Left lung (tissue), 10 donors: ENCODE data around the gene FHAD1. TPM values are rescaled to one million over a fixed set of nuclear protein-coding genes. Genes with fewer than 3 reads are reported as not detected.

Source experiments
- ATAC-seq: fragments of 200-7000 bp; cut with Tn5 transposase; one replicate; pipeline ENCODE4 v1.9.1; 2020; ENCODE audit warnings: moderate library complexity
- DNase-seq, 4 donors: peaks; one replicate each; pipeline ENCODE4 v3.0.0-alpha.2; 2013 to 2020
- H3K27ac ChIP-seq, 2 donors: fragments of 200-600 bp; sonication (generic) in 1 of 2; one replicate each; pipeline versions ENCODE4 v1.5.0 to v1.8.0; 2020 to 2021
- H3K27me3 ChIP-seq, 2 donors: fragments of 200-600 bp; sonication (generic) in 1 of 2; one replicate each; pipeline versions ENCODE4 v1.5.0 to v1.8.0; 2020 to 2021
- H3K36me3 ChIP-seq, 2 donors: fragments of 200-600 bp; sonication (generic) in 1 of 2; one replicate each; pipeline versions ENCODE4 v1.5.0 to v1.8.0; 2020 to 2021
- H3K4me1 ChIP-seq, 2 donors: fragments of 200-600 bp; one replicate each; pipeline ENCODE4 v1.8.0; 2021
- H3K4me3 ChIP-seq, 2 donors: fragments of 200-600 bp; sonication (generic) in 1 of 2; one replicate each; pipeline versions ENCODE4 v1.5.0 to v1.8.0; 2020 to 2021; ENCODE audit warnings: mild to moderate bottlenecking in 1 of 2
- H3K9me3 ChIP-seq, 2 donors: fragments of 200-600 bp; sonication (generic) in 1 of 2; one replicate each; pipeline versions ENCODE4 v1.5.0 to v1.8.0; 2020 to 2021
- intact Hi-C, 2 donors: fragments of 100-400 bp; cut with DNase I; formaldehyde crosslinking; loops; one replicate each; pipeline versions ENCODE4 v1.11.2 to v1.14.2; 2022
- polyA plus RNA-seq, 6 donors: library from polyadenylated mRNA; unstranded; fragments of 120-200 nt; gene quantifications; one replicate each; pipeline ENCODE4 v1.2.1, GENCODE V29; 2013; ENCODE audit not compliant: insufficient read length in 6 of 6
- total RNA-seq, 2 donors: library from RNA; stranded (reverse); fragmentation: NEBNext Ultra II Directional; extraction: Animal tissue kit (Norgen Biotek cat#: 25700); gene quantifications; one replicate each; pipeline ENCODE4 v1.2.1, GENCODE V29; 2021
- TF ChIP-seq, protein P1 (sequence below), 2 donors: fragments of 200-600 bp; sonication (generic) in 1 of 2; IDR thresholded peaks; one replicate each; pipeline versions ENCODE4 v1.5.0 to v1.8.0; 2021; ENCODE audit warnings: antibody characterized with exemption in 2 of 2
- donor health status: DM: no; HTN: yes; CAD: no.
- donor health status: DM: no; HTN: no; CAD: no.

Gene FHAD1
- total and polyA plus RNA-seq, 8 donors: 1.1 to 8.5 (median 3.9) TPM

DNA sequence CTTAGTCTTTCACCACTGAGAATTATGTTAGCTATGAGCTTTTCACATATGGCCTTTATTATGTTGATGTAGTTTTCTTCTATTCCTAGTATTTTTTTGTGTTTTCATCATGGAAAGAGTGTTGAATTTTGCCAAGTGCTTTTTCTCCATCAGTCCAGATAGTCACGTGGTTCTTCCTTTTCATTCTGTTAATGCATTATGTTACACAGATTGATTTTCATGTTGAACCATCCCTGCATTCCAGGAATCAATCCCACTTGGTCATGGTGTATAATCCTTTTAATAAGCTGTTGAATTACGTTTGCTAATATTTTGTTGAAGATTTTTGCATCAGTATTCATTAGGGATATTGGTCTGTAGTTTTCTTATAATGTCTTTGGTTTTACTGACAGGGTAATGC lies 17.7 kb downstream of the FHAD1 start:
- ATAC-seq: no peak
- intact Hi-C loops: loop anchor here in 1 of 2 donors (10.0 kb wide), 1 partner anchor 110 kb away; the partner anchor contains the start of gene TMEM51

DNA sequence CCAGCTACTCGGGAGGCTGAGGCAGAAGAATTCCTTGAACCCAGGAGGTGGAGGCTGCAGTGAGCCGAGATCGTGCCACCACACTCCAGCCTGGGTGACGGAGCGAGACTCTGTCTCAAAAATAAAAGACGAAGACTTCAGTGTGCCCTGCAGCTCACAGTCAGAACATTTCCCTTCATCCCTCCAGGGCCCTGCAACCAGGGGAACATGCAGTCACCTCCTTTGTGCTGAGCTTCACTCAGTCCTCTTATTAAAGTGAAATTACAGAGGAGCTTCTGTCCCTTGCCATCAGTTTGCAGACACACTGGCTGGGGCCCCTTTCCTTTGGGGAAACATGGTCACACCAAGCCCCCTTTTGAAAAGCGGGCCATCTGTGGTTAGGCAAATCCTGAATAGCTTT lies 24.2 kb downstream of the FHAD1 start:
- H3K9me3 ChIP-seq: no peaks in the 10 kb centered on the region
- H3K36me3 ChIP-seq: no peaks in the 10 kb centered on the region
- ATAC-seq: no peak
- TF ChIP-seq, protein P1, sequence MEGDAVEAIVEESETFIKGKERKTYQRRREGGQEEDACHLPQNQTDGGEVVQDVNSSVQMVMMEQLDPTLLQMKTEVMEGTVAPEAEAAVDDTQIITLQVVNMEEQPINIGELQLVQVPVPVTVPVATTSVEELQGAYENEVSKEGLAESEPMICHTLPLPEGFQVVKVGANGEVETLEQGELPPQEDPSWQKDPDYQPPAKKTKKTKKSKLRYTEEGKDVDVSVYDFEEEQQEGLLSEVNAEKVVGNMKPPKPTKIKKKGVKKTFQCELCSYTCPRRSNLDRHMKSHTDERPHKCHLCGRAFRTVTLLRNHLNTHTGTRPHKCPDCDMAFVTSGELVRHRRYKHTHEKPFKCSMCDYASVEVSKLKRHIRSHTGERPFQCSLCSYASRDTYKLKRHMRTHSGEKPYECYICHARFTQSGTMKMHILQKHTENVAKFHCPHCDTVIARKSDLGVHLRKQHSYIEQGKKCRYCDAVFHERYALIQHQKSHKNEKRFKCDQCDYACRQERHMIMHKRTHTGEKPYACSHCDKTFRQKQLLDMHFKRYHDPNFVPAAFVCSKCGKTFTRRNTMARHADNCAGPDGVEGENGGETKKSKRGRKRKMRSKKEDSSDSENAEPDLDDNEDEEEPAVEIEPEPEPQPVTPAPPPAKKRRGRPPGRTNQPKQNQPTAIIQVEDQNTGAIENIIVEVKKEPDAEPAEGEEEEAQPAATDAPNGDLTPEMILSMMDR (IDR thresholded peaks at IDR 0.05): no peak
- peaks cover 0 to 7% of the 10 kb centered on the region in 2 donors for H3K4me1 ChIP-seq
- H3K27me3 ChIP-seq: no peaks in the 10 kb centered on the region
- intact Hi-C loops: loop anchor here in 1 of 2 donors (5.0 kb wide), 2 partner anchors 119 to 144 kb away; partner anchors contain the start of gene TMEM51
- no peak for DNase-seq
- H3K4me3 ChIP-seq: no peak overlapping the region
- H3K27ac ChIP-seq: no peak overlapping the region

More for the DNA sequence above, 17.7 kb downstream of the FHAD1 start:
- no peak for DNase-seq
- H3K27me3 ChIP-seq: no peaks in the 10 kb centered on the region
- no peak overlapping the region for H3K27ac ChIP-seq
- no peak overlapping the region for H3K4me3 ChIP-seq
- peaks cover 11 to 34% of the 10 kb centered on the region in 2 donors for H3K4me1 ChIP-seq
- no peaks in the 10 kb centered on the region for H3K36me3 ChIP-seq
- TF ChIP-seq, protein P1 (IDR thresholded peaks at IDR 0.05): no peak
- H3K9me3 ChIP-seq: peaks cover 0 to 6% of the 10 kb centered on the region in 2 donors

DNA sequence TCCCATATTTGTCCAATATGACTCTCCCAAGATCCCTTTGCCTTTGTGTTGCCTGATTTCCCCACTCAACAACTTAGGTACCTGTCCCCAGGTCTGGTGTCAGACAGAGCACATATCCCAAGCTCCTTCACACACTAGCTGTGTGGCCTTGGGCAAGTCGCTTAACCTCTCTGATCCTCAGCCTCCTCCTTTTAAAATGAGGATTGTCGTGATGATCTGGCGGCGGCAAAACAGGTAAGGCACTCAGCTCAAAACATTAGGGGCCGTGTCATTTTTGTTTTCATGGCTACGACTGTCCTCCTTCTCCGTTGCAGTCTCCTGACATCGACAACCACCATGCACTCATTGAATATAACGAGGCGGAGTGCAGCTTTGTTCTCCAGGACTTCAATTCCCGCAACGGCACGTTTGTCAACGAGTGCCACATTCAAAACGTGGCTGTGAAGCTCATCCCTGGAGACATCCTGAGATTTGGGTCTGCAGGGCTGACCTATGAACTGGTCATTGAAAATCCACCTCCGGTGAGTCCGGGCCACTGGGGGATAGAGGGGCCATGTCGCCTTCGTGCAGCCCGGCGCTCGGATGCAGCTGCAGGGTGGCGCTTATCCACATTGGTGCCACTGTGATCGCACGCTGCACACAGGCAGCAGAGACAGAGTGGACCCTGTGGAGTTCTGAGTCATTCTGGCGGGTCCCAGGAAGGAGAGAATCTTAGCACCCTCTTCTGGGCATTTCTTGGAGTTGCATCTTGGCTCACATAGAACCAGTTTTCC lies 25.2 kb downstream of the FHAD1 start:
- no peaks in the 10 kb centered on the region for H3K9me3 ChIP-seq
- H3K27ac ChIP-seq: no peak overlapping the region
- DNase-seq: peak in 3 of 4 donors; percentile 66 to 80 (median 69)
- intact Hi-C loops: loop anchor here in 1 of 2 donors (5.0 kb wide), 2 partner anchors 120 to 145 kb away; partner anchors contain the start of gene TMEM51
- H3K4me3 ChIP-seq: no peak overlapping the region
- TF ChIP-seq, protein P1 (IDR thresholded peaks at IDR 0.05): peak; percentile 80 to 82
- peak; percentile 99 for ATAC-seq
- H3K27me3 ChIP-seq: no peaks in the 10 kb centered on the region
- peaks cover 0 to 7% of the 10 kb centered on the region in 2 donors for H3K4me1 ChIP-seq
- H3K36me3 ChIP-seq: no peaks in the 10 kb centered on the region

DNA sequence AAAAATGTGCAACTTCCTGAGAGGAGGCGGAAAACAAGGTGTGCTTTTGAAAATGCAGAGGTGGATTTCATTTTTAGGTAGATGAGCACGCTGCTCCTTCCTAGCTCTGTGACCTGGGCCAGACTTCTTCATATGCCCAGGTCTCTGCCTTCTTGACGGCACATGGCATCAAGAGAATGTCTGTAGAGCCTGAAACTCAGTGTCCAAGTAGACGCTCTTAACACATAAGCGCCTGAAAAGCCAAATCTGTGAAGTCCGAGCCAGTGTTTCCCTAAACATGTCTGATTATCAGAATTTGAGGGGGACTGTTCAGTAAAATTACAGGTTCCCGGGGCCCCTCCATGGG lies 25.7 kb downstream of the FHAD1 start:
- H3K27me3 ChIP-seq: no peaks in the 10 kb centered on the region
- peaks cover 0 to 7% of the 10 kb centered on the region in 2 donors for H3K4me1 ChIP-seq
- ATAC-seq: no peak
- H3K36me3 ChIP-seq: no peaks in the 10 kb centered on the region
- H3K4me3 ChIP-seq: no peak overlapping the region
- no peak overlapping the region for H3K27ac ChIP-seq
- no peak for DNase-seq
- intact Hi-C loops: loop anchor here in 1 of 2 donors (5.0 kb wide), 2 partner anchors 120 to 145 kb away; partner anchors contain the start of gene TMEM51
- TF ChIP-seq, protein P1 (IDR thresholded peaks at IDR 0.05): peak in 1 of 2 donors; percentile 24
- H3K9me3 ChIP-seq: no peaks in the 10 kb centered on the region

DNA sequence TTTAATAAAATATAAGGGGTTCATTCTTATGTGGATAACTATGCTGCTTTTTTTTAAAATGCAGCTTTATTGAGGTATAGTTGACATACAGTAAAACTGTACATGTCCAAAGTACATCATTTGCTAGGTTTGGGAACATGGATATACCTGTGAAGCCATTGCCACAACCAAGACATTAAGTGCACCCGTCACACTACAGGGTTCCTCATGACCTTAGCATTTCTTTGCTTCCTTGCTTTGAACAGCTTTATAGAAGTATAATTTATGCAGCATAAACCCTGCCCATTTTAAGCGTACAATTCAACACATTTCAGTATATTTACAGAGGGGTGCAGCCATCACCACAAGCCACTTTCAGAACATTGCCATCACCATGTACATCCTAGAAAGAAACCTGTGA lies 26.3 kb downstream of the FHAD1 start:
- no peaks in the 10 kb centered on the region for H3K27me3 ChIP-seq
- H3K27ac ChIP-seq: no peak overlapping the region
- no peak overlapping the region for H3K4me3 ChIP-seq
- TF ChIP-seq, protein P1 (IDR thresholded peaks at IDR 0.05): no peak
- no peak for ATAC-seq
- DNase-seq: no peak
- no peaks in the 10 kb centered on the region for H3K36me3 ChIP-seq
- H3K9me3 ChIP-seq: no peaks in the 10 kb centered on the region
- peaks cover 0 to 7% of the 10 kb centered on the region in 2 donors for H3K4me1 ChIP-seq
- intact Hi-C loops: loop anchor here in 1 of 2 donors (5.0 kb wide), 2 partner anchors 121 to 146 kb away; partner anchors contain the start of gene TMEM51
